Glomerular visceral epithelial cell (primary cell): ENCODE measurements around the gene TLE3.

Experiments
- DNase-seq: peaks from one replicate; pipeline ENCODE4 v3.0.0-alpha.2; 2016; ENCODE audit errors: extremely low spot score

The TLE3 gene

DNA sequence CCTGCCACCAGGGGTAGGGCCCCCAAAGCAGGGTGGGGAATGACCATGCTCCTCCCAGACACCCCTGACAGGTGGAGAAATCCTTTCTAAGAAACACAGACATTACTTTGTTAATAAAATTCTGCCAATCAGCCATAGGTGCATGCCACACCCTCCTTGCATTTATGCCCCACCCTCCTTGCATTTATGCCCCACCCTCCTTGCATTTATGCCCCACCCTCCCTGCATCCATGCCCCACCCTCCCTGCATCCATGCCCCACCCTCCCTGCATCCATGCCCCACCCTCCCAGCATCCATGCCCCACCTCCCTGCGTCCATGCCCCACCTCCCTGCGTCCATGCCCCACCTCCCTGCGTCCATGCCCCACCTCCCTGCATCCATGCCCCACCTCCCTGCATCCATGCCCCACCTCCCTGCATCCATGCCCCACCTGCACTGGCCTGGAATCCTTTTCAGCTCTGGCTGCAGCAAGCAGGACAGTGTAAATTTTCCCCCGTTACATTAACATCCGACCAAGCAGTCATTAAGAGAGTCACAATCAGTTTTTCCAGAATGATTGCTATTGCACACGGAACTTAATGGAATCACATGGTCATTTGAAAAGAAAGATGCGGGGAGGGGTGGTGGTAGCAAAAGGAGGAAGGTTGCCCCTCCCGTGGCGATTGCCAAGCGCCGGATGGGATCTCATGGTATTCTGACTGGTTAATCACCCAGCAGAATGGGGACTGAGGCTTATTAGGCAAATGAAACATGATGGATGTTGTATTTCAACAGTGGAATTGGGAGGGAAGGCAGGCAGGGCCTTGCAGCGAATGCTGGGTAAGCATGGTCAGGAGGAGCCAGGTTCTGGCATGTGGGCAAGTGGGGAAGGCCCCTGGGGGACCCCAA lies 91.2 kb downstream of the TLE3 start:
- no peak for DNase-seq

DNA sequence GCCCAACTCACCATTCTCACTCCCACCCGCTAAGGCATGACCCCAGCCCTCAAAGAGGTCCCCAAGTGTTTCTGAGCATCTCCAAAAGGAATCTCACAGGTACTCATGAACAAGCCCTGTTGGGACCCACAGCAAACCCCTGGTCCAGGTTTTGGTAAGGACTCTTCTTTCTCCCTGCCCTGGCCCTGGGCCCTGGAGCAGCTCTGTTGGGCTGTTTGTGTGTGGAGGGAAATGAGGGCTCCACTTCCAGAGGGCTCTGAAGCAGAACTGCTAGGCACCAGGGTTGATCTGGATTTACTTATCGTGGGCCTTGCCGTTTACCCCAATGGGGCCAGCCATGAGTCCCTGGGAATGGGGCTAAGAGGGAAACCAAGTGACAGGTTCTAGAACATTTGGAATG lies 92.9 kb downstream of the TLE3 start:
- no peak for DNase-seq

DNA sequence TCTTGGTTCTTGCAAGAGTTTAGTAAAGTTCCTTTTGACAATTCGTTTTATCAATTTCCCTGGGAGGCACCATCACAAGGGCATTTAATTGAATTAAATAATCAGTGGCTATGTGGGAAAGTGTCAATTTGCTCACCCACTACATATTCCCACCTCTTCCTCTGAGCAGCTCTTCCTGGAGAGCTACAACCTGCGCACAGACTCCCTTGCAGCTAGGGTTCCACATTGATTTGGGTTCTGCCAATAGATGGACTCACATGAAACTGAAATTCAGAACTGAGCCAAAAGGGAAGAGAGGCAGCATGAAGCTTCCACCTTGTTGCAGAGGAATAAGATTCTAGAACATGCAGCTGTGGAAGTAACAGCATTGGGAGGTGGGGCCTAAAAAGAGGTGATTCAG lies 94.8 kb downstream of the TLE3 start:
- no peak for DNase-seq

DNA sequence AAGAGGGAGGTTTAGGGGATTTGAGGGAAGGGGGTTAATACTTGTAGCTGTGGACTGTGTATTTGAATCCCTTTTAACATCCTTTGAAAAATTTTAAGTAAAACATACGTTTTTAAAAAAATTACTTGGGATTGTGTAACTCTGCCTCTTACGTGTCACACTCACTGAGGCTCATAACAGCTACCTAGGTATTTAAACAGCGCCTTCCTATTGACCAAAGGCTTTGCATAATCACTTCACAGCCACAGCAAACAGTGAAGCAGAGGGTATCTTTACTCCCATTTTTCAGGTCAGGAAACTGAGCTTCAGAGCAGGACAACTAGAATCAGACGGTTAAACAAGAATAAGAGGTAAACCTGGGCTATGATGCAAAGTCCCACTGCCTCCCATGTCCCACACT lies 95.9 kb downstream of the TLE3 start:
- no peak for DNase-seq

DNA sequence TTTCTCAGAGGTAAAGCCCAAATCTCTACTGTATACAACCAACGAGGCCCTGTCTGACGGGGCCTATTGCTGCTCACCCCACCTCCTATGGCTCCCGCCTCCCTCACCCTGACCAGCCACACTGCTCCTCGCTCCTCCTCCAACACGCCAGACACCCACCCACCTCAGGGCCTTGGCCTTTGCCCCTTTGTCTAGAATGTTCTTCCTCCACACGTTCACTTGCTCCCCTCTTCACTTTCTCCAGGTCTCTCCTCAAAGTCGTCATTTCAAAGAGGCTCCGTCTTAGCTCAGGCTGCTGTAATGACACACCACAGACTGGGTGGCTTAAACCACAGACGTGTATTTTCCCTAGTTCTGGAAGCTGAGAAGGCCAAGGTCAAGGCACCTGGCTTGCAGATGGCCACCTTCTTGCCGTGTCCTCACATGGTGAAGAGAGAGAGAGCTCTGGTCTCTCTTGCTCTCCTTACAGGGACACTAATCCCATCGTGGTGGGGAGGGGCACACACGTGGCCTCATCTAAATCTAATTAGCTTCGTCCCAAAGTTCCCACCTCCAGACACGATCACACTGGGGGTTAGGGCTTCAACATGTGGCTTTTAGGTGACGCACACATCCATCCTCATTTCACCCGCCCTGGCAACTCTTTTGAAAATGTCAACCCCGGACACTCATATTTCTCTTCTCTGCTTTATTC lies 98.2 kb downstream of the TLE3 start:
- DNase-seq = no peak

DNA sequence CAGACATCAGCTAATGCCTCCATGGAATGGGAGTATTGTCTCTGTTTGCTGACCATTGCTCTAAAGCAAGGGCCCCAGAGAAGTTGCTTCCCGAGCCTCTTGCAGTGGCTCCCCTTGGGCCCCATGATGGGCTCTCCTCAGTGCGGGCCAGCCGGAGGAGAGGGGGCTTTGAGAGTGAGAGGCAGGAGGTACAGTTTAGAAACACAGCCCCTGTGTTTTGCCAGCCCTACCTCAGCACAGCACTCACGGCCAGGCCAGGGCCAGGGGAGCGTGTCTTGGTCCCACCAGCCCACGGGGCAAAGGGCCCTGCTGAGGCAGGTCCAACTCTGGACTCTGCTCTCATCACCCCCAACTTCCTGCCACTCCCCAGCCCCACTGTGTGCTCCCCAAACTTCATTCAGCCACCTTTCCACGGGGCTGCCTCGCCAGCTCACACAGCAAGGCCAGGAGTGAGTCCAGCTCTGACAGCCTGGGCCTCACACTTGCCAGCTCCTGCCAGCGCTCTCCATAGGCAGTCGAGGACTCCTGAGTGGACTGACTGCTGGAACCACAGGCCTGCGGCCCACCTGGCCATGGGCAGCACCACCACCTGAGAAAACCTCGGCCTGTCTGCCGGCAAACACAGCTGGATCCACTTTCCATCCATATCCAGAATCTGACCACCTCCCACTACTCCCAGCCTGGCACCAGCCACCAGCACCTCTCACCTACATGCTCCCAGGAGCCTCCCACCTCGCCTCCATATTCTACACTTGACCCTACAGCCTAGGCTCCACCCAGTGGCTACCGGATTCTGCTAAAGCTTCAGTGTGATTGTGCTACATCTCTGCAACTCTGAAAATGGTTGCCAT lies 99.0 kb downstream of the TLE3 start:
- DNase-seq = no peak

DNA sequence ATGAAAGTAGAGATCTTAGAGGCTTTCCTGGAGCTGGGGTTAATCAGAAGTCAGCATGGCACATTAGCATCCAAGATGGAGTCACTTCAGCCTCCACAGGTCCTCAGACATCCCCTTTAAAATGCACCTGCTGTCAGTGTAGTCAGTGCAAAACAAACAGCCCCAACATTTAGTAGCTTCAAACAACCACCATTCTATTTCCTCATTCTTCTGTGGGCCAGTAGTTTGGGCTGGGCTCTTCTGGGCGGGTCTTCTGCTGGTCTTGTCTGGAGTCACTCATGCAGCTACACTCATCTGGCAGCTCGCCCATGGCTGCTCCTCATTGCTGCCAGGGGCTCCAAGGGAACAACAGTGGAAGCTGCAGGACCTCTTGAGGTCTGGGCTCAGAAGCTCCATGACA lies 99.9 kb downstream of the TLE3 start:
- DNase-seq = peak; percentile 94
